ENCODE data around the gene MMP11.
A peak's percentile ranks its signal among the peaks of the same experiment; 100 is the strongest.

MMP11 gene

GRCh38 chr22:23774114-23774921 lies 1.7 kb downstream of the MMP11 start:
- TF ChIP-seq CTCF (conservative IDR thresholded peaks at IDR 0.05; ENCODE audit: control insufficient read depth, insufficient read depth, low read depth, low read length), result no peak
- no peak for DNase-seq (ENCODE audit: low read depth)
- no peak overlapping the region for H3K4me3 ChIP-seq (ENCODE audit: control insufficient read depth, low read depth, low read length)

GRCh38 chr22:23774922-23775436 lies 2.3 kb downstream of the MMP11 start:
- no peak overlapping the region for H3K4me3 ChIP-seq (ENCODE audit: control insufficient read depth, low read depth, low read length)
- no peak for TF ChIP-seq CTCF (conservative IDR thresholded peaks at IDR 0.05; ENCODE audit: control insufficient read depth, insufficient read depth, low read depth, low read length)
- peak; percentile 43 for DNase-seq (ENCODE audit: low read depth)

- DNase-seq (ENCODE audit: low read depth), result no peak
- H3K4me3 ChIP-seq (ENCODE audit: control insufficient read depth, low read depth, low read length), result no peak overlapping the region
- TF ChIP-seq CTCF (conservative IDR thresholded peaks at IDR 0.05; ENCODE audit: control insufficient read depth, insufficient read depth, low read depth, low read length), result no peak
These were observed 3.2 kb downstream of the MMP11 start for GRCh38 chr22:23775779-23776375.

GRCh38 chr22:23777776-23778576 lies 5.3 kb downstream of the MMP11 start:
- no peak overlapping the region for H3K4me3 ChIP-seq (ENCODE audit: control insufficient read depth, low read depth, low read length)
- TF ChIP-seq CTCF (conservative IDR thresholded peaks at IDR 0.05; ENCODE audit: control insufficient read depth, insufficient read depth, low read depth, low read length), result no peak
- DNase-seq (ENCODE audit: low read depth), result no peak

GRCh38 chr22:23778577-23778900 lies 5.9 kb downstream of the MMP11 start:
- H3K4me3 ChIP-seq (ENCODE audit: control insufficient read depth, low read depth, low read length), result no peak overlapping the region
- no peak for TF ChIP-seq CTCF (conservative IDR thresholded peaks at IDR 0.05; ENCODE audit: control insufficient read depth, insufficient read depth, low read depth, low read length)
- no peak for DNase-seq (ENCODE audit: low read depth)

- DNase-seq (ENCODE audit: low read depth), result no peak
- no peak for TF ChIP-seq CTCF (conservative IDR thresholded peaks at IDR 0.05; ENCODE audit: control insufficient read depth, insufficient read depth, low read depth, low read length)
- no peak overlapping the region for H3K4me3 ChIP-seq (ENCODE audit: control insufficient read depth, low read depth, low read length)
These were observed 6.4 kb downstream of the MMP11 start for GRCh38 chr22:23779083-23779482.
